GM21619 (cell line): ENCODE data around the gene TTC7B.

ENCODE experiments used
- ATAC-seq: cut with Tn5 transposase; IDR thresholded peaks from one replicate; pipeline ENCODE4 v1.9.1; 2021; ENCODE audit not compliant: unreplicated experiment

The TTC7B gene

DNA sequence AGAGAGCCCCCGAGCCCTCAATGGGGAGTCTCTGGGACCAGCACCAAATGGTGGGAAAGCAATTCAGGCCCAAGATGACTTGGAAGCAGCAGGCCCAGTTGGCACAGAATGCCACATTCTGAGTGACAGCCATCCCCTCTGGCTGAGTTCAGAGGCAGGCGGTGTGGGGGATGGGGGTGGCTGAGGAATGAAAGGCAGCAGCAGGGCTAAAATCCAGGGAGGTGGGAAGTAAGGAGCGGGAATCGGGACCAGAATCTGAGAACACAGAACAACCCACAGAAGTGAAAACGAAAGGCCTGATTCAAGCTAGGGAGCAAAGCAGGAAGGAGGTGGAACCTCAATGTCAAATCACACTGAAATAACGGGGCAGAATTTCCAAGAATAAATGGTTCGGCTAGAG lies 248.2 kb downstream of the TTC7B start:
- no peak for ATAC-seq

DNA sequence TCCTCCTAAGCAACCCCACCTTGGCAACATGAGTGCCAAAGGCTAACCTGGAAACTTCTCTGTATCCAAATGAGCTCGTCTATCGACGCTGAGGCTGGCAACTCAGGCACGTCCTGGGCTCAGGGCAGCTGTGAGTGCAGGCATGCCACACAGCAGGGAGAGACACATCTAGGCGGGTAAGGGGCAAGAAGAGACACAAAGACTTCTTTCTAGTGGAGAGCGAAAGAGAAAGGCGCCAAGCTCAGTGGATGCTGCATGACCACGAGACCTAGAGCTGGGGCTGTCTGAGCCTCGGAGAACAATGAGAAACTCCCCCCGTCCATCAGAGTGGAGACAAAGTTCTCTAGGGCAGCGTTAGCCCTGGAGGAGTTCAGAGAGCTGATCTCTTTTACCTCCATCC lies 249.0 kb downstream of the TTC7B start:
- no peak for ATAC-seq

DNA sequence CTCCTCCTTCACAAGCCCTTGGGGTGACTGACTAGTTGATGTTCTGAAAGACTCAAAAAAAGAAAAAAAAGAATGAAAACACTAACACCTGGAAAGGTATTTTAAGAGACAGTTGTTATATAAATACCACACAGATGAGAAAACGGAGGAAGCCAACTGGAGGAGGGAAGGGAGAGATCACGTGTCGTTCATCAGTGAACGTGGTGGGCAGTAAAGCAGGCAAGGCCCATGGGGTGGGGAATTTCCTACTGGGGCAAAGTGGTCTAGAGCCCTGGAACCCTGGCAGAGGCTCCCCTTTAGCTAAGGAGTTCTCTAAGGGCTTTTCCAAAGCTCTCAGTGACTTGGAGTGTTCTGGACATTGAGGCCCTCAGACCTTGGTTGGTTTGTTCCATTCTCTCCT lies 249.7 kb downstream of the TTC7B start:
- no peak for ATAC-seq

DNA sequence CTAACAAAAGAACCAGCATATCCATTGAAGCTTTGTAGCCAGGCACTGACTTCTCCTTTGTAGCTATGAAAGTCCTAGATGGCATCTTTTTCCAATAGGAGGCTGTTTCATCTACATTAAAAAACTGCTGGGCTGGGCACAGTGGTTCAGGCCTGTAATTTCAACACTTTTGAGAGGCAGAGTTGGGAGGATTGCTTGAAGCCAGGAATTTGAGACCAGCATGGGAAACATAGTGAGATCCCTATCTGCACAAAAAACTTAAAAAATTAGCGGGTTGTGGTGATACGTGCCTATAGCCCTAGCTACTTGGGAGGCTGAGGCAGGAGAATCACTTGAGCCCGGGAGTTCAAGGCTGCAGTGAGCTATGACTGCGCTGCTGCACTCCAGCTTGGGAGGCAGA lies 251.7 kb downstream of the TTC7B start:
- ATAC-seq = no peak

DNA sequence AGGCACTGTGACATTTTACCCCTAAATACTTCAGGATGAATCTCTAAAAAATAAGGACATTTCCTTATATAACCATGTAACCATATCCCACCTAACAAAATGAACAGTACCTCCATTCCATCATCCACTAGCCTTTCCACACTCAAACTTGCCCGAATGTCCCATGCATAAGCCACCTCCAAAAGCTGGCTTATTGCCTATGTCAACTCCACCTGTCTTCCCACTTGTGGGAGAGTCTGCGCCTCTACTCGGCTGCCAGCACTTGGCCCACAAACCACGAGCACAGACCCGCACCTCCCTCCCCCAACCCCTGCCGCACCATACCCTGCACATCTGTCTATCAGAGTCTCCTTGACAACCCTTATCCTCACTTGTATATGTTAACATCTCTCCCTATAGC lies 253.6 kb downstream of the TTC7B start:
- ATAC-seq = no peak

DNA sequence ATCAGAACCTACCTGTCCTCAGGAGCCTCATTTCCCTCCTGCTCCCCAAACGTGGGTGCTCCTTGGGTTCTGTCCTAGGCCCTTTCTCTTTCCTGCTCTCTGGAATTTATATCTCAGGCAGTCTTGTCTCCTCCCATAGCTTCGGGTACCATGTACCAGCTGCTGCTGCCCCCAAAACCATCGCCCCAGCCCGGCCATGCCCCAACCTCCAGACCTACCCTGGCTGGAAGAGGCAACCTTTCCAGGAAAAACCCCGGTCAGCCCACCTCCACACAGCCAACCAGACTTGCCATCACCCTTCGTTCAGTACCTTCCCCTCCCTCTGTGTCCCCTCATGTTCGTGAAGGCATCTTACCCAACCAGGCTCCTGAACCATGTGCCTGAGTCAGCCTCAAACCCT lies 254.3 kb downstream of the TTC7B start:
- no peak for ATAC-seq

DNA sequence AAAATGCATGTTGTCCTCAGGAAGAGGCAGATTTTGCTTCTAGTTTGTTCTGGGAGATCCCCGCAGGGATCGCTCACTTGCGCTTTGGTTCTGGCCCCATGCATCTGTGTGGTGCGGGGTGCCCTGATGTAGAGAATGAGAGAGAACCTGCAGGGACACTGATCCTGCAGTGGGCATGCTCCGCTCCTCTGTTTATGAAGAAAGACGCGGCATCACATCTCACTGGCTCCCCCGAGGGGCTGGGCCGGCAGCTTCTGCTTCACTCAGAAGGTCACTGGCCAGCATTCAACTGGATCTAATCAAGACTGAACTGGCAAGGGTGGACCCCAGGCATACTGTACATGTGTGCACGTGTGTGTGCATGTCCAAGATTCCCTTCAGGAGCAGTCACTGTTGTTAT lies 255.2 kb downstream of the TTC7B start:
- ATAC-seq = no peak

DNA sequence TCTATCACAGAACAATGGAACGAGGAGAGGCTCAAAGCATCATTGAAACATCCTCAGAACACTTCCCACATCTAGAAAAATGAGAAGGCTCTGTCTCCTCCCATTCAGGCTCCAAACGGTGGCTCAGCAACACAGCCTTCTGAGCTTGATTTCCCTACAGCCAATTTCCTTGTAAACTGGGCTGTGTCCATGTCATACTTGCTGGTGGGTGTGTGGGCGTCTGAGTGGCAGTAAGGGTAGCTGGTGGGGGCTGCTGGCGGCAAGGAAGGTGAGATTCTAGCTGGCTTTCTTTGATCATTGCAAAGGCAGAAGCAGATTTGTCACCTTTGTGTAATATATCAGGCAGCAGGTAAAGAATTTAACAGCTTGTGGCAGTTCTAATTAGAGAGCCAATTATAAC lies 255.7 kb downstream of the TTC7B start:
- no peak for ATAC-seq

DNA sequence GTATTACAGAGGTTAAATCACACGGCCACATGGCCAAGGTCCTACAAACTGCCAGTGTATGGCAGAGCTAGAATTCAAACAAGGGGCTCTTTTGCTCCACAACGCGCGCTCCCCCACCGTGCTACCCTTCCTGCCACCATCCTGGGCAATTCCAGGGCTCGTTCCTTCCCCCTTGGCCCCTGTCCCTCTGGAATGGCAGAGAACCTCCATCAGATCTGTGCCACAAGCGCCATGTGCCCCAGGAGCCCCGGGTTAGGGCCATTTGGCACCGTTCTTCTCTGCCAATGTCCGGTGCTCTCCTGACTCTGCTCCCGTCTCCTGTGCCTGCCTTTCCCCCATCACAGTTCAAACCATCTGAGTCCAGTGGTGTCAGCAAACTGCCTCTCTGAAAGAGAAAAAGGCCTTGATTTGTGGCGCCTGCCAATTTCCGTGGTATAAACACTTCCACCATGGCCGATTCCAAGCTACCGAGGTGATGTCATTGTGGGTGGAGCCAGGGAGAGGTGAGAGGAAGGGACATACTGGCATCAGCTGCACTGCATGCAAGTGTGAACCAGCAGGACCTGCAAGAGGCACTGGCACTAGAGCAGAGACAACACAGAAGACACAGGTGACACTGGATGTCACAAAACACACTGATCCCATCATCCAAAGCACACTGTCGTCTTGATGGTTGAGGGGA lies 256.3 kb downstream of the TTC7B start:
- no peak for ATAC-seq

DNA sequence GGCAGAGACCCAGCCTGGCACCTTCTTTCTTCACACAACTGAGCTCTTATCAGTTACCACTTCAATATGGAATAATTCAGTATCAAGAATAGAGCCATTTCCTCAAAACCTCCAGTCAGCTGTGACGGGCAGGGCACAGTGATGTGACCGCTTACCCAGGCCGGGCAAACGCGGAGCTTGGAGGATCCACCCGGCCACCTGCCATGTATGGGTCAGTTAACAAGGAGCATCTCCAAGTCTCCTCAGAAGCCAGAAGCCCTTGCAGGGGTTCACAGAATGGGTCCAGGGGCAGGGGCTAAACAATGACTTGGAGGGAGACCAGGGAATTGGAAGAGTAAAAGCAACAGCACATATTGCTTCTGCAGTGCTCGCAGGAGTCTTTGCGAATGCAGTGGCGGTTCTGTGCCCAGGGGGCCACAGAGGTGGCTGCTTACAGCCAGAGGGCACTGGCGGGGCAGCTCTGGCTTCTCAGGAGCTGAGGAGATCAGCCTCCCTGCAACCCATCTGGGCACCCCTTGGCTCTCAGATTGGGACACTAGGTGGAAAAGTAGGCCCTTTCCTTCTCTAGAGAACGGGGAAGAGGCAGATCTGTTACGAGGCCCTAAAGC lies 257.1 kb downstream of the TTC7B start:
- no peak for ATAC-seq

DNA sequence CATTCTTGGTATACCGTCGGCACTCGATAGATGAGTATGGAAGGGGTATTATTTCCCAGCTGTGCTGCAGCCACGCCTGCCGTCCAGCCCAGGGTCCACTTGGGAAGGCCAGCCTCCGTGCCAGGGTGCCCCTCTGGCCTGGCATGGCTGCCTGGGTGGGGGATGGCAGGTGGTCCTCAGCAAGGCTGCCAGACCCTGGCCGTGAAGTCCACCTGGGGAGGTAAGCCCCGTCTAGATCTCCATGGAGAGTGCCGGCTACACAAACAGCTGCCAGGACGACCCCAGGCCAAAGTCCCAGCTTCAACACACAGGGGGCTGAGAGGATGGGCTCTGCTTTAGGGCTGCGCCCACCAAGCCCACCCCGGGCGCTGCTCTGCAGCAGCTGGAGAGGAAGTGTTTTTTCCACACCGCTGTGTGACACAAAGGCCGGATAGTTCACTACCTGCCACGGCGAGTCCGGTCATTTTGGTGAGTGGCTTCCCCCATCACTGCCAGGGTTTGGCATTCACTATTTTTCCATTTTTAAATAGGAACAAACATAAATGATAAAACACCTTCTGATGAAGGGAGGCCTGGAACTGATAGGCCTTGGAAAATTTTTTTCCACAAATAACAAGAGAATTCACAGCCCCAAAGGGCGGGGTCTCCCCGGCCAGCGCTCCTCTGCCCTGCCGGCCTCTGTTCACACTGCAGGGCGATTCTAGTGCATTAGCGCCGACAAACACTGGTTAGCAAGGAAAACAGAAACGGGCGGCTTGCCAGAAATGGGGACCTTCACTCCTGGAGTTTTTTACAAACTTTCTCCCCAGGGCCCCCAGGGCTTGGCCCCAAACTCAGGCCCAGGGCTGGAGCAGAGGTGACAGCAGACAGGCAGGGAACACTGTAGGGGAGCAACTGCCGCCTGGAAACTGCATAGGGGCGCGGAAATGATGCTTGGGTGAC lies 257.9 kb downstream of the TTC7B start:
- ATAC-seq = no peak

DNA sequence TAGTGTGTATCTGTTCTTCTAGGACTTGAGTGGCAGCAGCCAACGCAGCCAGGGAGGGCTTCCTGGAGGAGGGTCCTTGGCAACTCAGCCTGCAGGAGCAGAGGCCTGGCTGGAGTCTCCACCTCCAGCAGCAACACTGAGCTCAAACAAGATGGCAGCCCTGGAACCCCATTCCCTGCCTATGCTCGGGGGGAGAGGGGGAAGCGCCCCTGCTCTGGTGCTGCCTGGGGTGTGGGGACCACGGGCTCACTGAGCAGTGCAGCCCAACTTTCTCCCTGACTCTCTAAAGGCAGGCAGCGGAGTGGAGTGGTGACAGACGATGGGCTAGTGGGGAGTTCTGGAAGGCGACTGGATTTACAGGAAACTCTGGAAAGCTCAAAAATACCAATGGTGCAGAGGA lies 258.7 kb downstream of the TTC7B start:
- no peak for ATAC-seq

DNA sequence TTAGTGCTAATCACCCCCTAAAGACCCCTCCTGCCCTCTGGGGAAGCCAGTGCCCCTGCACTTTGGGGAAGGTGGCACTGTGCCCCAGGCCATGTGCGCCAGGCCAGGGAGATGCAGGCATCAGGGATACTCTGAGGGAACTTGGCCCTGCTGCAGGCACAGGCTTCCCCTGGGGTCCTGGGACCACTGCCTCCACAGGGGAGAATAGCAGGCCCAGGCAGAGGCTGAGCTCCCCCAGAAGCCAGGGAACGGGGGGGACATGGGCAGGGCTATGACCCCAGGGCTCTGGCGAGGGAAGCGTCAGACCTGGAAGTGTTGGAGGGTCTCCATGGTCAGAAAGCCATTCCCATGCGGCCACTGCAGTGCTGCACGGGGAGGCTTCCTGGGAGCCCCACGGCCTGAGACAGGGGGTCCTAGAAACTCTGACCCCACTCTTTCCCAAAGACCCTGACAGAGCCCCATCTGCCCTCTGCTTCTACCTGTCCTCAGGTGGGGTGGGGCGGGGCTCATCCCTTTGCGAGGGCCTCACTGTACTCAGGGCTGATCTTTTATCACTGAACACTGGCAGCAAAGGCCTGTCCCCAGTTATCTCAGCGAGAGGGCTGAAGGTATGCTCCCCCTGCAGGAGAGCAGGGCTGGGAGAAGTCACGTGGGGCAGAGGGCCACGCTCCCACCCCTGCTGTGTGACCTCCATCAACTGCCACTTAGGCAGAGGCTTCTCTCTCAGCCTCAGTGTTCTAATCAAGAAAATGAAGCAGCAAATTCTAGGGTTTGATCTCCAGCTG lies 259.4 kb downstream of the TTC7B start:
- ATAC-seq = no peak

DNA sequence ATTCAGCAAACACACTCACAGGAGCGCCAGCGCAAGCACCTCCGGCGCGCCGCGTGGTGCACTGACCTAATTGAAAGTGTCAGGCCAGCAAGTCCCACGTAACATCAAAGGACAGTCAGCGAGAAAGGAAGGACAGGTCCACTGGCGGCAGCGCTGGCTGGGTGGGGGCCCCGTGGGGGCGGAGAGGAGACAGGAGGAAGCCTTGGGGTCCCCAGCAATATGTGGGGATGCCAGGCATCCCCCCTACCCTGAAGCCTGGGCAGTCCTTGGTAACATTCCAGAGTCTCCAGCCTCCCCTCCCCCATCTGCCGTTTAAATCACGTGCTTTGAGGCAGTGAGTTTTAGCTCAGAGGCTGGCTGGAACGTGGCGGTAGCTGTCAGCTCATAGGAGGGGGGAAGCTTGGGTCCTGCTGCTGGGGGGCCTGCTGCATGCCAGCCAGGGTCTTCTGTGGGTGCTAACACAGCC lies 260.2 kb downstream of the TTC7B start:
- no peak for ATAC-seq

DNA sequence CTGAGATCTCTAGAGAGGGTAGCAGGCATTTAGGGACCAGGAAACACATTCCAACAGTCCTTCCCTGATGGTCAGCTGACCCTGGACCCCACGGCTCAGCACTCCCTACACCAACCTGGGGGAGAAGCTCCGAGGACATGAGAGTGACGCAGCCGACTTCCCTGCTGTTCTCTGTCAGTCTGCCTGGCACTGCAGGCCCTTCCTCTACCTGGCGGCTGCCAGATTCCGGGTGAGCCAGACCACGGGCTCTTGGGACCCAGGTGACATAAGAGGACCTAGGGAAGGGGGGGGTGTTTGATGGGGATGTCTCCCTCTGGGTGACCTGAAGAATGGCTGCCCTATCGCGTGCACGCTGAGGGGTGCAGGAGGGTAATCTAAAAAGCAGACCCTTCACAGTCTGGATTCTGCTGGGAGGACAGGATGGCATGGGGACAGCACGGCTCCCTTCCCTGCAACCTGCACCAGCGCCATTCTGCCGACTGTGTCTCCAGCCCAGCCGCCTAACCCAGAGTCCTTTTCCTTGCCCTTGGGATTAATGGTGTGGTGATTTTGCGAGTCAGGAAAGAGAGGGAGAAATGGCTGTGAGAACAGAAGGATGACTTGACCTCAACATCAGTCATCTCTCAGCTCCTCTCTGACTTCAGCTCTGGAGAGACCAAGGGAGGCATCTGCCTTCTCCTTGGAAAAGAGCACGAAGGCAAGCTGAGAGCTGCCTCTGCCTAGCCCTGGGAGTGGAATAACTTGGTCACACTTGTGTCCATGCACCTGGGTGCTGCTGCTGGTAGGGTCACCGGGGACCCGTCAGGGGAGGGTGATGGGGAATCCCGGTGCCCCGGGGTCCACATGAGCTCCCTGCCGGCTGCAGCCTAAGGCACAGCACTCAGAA lies 260.9 kb downstream of the TTC7B start:
- ATAC-seq = no peak

DNA sequence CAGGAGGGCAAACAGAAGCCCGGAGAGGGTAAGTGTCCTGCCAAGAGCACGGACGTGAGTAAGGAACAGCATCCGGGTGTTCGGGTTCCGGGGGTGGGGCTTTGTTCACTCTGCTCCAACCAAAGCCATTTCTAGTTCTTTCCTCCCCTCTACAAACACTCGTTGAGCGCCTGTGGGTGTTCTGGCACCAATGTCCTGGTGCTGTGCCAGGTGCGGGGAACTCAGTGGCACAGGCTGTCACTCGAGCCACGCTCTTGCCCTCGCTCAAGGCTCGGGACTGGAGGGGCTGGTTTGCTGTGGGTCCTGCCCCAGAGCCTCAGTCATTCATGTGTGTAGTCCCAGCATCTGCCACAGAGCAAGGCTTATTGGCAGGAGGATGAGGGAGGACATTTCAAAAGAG lies 261.9 kb downstream of the TTC7B start:
- ATAC-seq = no peak

DNA sequence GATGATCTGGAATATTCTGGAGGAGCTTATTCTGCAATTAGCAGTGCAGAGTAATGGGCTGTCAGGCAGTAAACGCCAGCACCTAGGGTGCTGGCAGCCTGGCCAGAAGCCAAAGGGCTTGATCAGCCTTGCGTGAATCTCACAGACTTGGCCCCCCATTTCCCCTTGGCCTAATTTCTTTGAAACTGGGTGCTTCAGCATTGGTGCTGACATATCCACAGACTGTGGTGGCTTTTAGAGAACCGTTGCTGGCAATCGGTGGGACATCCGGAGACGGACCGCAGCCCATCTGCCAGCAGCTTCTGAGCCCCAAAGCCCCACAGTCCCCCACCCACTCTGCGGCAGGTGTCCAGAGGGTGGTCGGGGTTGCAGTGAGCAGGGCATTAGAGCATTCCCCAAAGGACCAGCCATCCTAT lies 262.3 kb downstream of the TTC7B start:
- no peak for ATAC-seq

DNA sequence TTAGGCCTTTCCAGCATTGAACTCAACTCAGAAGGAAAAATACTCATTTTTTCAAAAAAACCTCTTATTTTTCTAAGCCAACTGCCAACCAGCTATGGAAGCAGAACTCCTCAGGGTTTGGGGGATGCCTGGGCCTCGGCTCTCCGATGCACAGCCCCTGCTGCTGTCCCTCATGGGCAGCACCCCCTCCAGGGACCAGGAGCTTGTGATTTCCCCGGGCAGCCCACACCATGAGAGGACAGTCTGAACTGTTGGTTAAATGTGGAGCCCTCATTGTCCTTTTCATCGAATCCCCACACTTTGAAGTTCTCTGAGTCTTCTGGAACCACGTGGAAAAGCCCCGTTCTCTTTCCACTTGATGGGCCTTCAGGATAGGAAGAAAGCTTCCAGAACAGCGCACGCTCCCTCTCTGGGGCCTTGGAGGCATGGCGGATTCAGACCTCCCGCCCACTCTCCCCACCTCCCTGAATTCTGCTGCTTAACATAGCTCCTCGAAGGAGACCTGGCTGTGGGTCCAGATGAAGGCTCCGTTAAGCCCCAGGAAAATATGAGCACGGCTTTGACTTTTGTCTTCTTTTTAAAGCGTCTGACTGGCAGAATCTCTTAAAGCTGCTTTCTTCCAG lies 262.8 kb downstream of the TTC7B start:
- no peak for ATAC-seq

DNA sequence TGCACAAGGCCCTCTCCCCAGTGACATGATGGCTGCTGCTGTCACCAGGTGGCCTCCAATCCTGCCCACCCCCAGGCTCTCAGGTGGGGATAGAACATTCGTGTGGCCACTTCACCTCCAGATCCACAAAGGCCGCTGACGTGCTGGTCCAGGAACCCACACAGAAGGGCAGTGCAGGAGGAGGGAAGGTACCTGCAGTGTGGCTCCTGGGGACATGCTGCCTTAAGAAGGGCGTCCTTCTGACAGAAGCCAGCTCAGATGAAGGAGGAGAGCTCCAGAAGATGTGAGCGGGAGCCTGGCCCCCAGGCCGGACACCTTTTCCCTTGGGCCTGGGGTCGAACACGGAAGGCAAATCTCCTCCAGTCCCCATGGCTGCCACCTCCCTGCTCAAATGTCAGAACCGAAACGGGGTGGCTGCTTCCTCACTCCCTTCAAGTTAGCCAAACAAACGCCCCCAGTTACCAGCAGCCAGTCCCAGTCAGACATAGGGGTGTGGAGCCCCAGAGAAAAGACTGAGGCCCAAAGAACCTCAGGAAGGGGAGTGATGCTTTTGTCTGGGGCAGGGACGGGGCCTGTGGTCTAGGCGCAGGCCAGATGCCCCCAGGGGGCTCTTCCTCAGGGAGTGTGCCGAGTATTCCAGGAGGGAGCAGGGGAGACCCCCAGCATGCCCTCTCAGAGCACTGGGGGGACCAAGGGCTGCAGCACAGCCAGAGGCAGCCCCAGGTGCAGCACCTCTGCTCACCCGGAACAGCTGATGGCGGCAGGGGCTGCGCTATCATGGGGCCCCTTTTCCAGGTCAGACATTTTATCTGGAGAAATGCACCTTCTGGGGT lies 263.5 kb downstream of the TTC7B start:
- ATAC-seq = no peak
